ENCODE results near the gene RBM4B. TPM values are rescaled to one million over a fixed set of nuclear protein-coding genes. Genes with fewer than 3 reads are reported as not detected.
A peak's percentile ranks its signal among the peaks of the same experiment; 100 is the strongest.

RBM4B gene
- total RNA-seq, 1 experiment from 2014 or later: 14.1 TPM

GRCh38 chr11:66663741-66664296 lies 13.9 kb downstream of the RBM4B start:
- CTCF ChIA-PET: interaction anchor here (0.6 kb wide), 1 partner anchor 8 kb away, joined by 3 read pairs; no protein-coding TSS in a partner anchor
- ATAC-seq (no peak), DNase-seq (ENCODE audit: low spot score) (no peak)
- H3K4me3 Mint-ChIP-seq: no peak overlapping the region
- POLR2A ChIA-PET: interaction anchor here (0.9 kb wide), 1 partner anchor 26 kb away, joined by 3 read pairs; no protein-coding TSS in a partner anchor
- no peaks in the 10 kb centered on the region for H3K4me1 Mint-ChIP-seq
- H3K36me3 Mint-ChIP-seq: peaks cover 51% of the 10 kb centered on the region
- no peak for TF ChIP-seq ZNF423 (CRISPR knock-in tag; IDR thresholded peaks at IDR 0.05)
- no peak for TF ChIP-seq GRHL2 (CRISPR knock-in tag; IDR thresholded peaks at IDR 0.05; ENCODE audit: insufficient replicate concordance, severe bottlenecking)
- TF ChIP-seq CDX4 (CRISPR knock-in tag; IDR thresholded peaks at IDR 0.05; ENCODE audit: borderline replicate concordance): no peak
- TF ChIP-seq ATF6 (CRISPR knock-in tag; IDR thresholded peaks at IDR 0.05): no peak
- TF ChIP-seq CREM (CRISPR knock-in tag; IDR thresholded peaks at IDR 0.05): no peak
- TF ChIP-seq E2F4 (CRISPR knock-in tag; IDR thresholded peaks at IDR 0.05; ENCODE audit: borderline replicate concordance, low read depth): no peak
- no peak for TF ChIP-seq SP1 (CRISPR knock-in tag; conservative IDR thresholded peaks at IDR 0.05)
- no peak for TF ChIP-seq GABPB1 (CRISPR knock-in tag; IDR thresholded peaks at IDR 0.05)
- H3K9me3 Mint-ChIP-seq: no peaks in the 10 kb centered on the region
- H3K27me3 Mint-ChIP-seq (ENCODE audit: low read depth): no peaks in the 10 kb centered on the region
- no peak overlapping the region for H3K27ac Mint-ChIP-seq

GRCh38 chr11:66659763-66660162 lies 17.9 kb downstream of the RBM4B start:
- Mint-ChIP-seq H3K36me3 (peaks cover 42% of the 10 kb centered on the region), H3K27me3 (ENCODE audit: low read depth) (no peaks in the 10 kb centered on the region), H3K4me1 (no peaks in the 10 kb centered on the region), H3K9me3 (no peaks in the 10 kb centered on the region), H3K27ac (peak overlapping the region; percentile 16), H3K4me3 (no peak overlapping the region)
- POLR2A ChIA-PET: interaction anchor here (0.6 to 0.7 kb wide), 2 partner anchors 271 to 343 kb away, joined by 5 to 13 read pairs; partner anchors contain the start of gene CD248
- TF ChIP-seq SMAD4 (CRISPR knock-in tag; IDR thresholded peaks at IDR 0.05): no peak
- TF ChIP-seq CREM (CRISPR knock-in tag; IDR thresholded peaks at IDR 0.05): no peak
- CTCF ChIA-PET: interaction anchor here (1.1 to 1.4 kb wide), 5 partner anchors 17 to 274 kb away, joined by 3 to 5 read pairs (median 4); partner anchors contain the start of genes CCDC87 and CCS
- no peak for DNase-seq (ENCODE audit: low spot score)
- no peak for ATAC-seq

- H3K9me3 Mint-ChIP-seq: no peaks in the 10 kb centered on the region
- TF ChIP-seq RORB (CRISPR knock-in tag; IDR thresholded peaks at IDR 0.05) (no peak), KAT7 (CRISPR knock-in tag; IDR thresholded peaks at IDR 0.05; ENCODE audit: borderline replicate concordance) (no peak), JUN (CRISPR knock-in tag; IDR thresholded peaks at IDR 0.05) (no peak), CBFB (CRISPR knock-in tag; IDR thresholded peaks at IDR 0.05; ENCODE audit: low read depth) (no peak), AR (CRISPR knock-in tag; IDR thresholded peaks at IDR 0.05) (no peak), GTF2I (CRISPR knock-in tag; conservative IDR thresholded peaks at IDR 0.05) (no peak), ZBTB21 (CRISPR knock-in tag; IDR thresholded peaks at IDR 0.05; ENCODE audit: borderline replicate concordance) (no peak), FOXP4 (CRISPR knock-in tag; IDR thresholded peaks at IDR 0.05) (no peak)
- H3K36me3 Mint-ChIP-seq: peaks cover 63% of the 10 kb centered on the region
- no peak overlapping the region for H3K27ac Mint-ChIP-seq
- POLR2A ChIA-PET: no interaction called here
- DNase-seq (ENCODE audit: low spot score): no peak
- CTCF ChIA-PET: no interaction called here
- ATAC-seq: no peak
- H3K27me3 Mint-ChIP-seq (ENCODE audit: low read depth): no peaks in the 10 kb centered on the region
- no peak overlapping the region for H3K4me3 Mint-ChIP-seq
- no peaks in the 10 kb centered on the region for H3K4me1 Mint-ChIP-seq
Measured at GRCh38 chr11:66653123-66653522, 24.6 kb downstream of the RBM4B start.

Data from WTC11 (cell line).